ENCODE data around the gene MACROD2.

MACROD2 gene

GRCh38 chr20:14609328-14610221, 614.3 kb downstream of the MACROD2 start:
- no peak for DNase-seq

GRCh38 chr20:14611479-14611878, 616.2 kb downstream of the MACROD2 start:
- DNase-seq, result no peak

- peak in 1 of 2 experiments; percentile 39 for DNase-seq
These were observed 617.1 kb downstream of the MACROD2 start for GRCh38 chr20:14612391-14612790.

GRCh38 chr20:14616003-14616402, 620.7 kb downstream of the MACROD2 start:
- DNase-seq, result no peak

GRCh38 chr20:14617123-14617522, 621.8 kb downstream of the MACROD2 start:
- no peak for DNase-seq

- no peak for DNase-seq
These were observed 624.1 kb downstream of the MACROD2 start for GRCh38 chr20:14619411-14619810.

GRCh38 chr20:14622796-14623195, 627.5 kb downstream of the MACROD2 start:
- DNase-seq, result no peak

GRCh38 chr20:14631011-14631410, 635.7 kb downstream of the MACROD2 start:
- no peak for DNase-seq

- no peak for DNase-seq
These were observed 637.6 kb downstream of the MACROD2 start for GRCh38 chr20:14632906-14633305.

GRCh38 chr20:14633507-14633906, 638.2 kb downstream of the MACROD2 start:
- DNase-seq, result no peak

- DNase-seq, result no peak
These were observed 639.3 kb downstream of the MACROD2 start for GRCh38 chr20:14634665-14635064.

- DNase-seq, result no peak
These were observed 642.1 kb downstream of the MACROD2 start for GRCh38 chr20:14637441-14637840.

- DNase-seq, result no peak
These were observed 647.8 kb downstream of the MACROD2 start for GRCh38 chr20:14643146-14643545.

- DNase-seq, result no peak
These were observed 648.2 kb downstream of the MACROD2 start for GRCh38 chr20:14643556-14643955.

- DNase-seq, result peak; percentile 77 to 78
These were observed 649.2 kb downstream of the MACROD2 start for GRCh38 chr20:14644306-14645097.

- DNase-seq, result no peak
These were observed 651.7 kb downstream of the MACROD2 start for GRCh38 chr20:14647016-14647415.

- DNase-seq, result no peak
These were observed 654.3 kb downstream of the MACROD2 start for GRCh38 chr20:14649662-14650061.

- no peak for DNase-seq
These were observed 662.1 kb downstream of the MACROD2 start for GRCh38 chr20:14657266-14658005.

GRCh38 chr20:14664101-14664500, 668.8 kb downstream of the MACROD2 start:
- DNase-seq, result no peak

GRCh38 chr20:14666696-14667095, 671.4 kb downstream of the MACROD2 start:
- DNase-seq, result no peak

- no peak for DNase-seq
These were observed 671.9 kb downstream of the MACROD2 start for GRCh38 chr20:14667226-14667625.

GRCh38 chr20:14672066-14672465, 676.8 kb downstream of the MACROD2 start:
- DNase-seq, result no peak

- no peak for DNase-seq
These were observed 677.8 kb downstream of the MACROD2 start for GRCh38 chr20:14673164-14673563.
